Measurements from ENCODE around the gene B4GALT7.

B4GALT7 gene

DNA sequence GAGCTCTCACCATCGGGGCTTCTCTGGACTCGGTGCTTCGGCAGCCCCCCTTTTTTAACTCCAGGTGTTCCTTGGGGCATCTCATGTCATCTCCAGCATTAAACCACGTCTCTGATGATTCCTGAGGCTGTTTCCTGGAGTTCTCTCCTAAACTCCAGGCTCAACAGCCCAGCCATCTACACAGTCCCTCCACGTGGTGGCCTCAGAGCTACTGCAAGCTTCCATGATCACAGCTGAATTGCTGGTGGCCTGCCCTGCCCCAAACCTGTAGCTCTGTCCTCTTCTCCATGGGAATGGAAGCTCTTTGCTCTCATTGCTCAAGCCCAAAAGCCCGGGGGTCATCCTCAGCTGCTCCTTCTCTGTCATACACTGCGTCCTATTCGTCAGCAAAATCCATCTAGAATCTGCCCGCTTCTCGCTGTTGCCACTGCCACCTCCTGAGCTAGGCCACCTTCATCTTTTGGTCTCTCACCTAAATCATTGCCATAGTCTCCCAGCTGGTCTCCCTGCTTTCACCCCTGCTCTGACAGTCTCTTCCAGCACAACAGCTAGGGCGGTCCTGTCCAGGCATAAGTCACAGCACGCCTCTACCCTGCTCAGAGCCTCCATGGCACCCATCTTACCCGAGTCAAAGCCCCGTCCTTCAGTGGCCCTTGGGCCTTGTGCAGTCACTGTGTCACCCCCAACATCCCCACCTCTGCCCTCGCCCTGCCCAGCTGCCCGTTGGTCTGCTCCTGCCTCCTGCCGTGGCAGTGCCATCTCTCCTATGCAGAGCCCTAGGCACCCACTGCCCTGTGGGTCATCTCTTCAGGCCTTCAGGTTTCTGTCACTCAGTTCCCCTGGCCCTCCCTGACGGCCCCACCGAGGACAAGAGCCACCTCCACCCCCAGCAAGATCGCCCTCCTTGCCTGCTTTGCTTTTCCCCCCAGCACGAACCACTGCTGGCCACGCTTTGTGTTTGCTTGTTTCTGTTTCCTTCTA is 6.4 kb downstream of the B4GALT7 start:
- no peak overlapping the region for H2BK15ac ChIP-seq (ENCODE audit: low read length)
- peaks cover 8 to 12% of the 10 kb centered on the region in 2 donors for H3K4me1 ChIP-seq (ENCODE audit: control insufficient read depth in 2 of 2, insufficient read depth in 1 of 2, low read depth in 1 of 2, low read length in 2 of 2)
- no peak overlapping the region for H3K9ac ChIP-seq (ENCODE audit: low read depth, low read length, poor library complexity)
- no peak overlapping the region for H2BK5ac ChIP-seq (ENCODE audit: low read length)
- H3K27ac ChIP-seq (replicated peaks; ENCODE audit: low read length) = no peak overlapping the region
- DNase-seq (ENCODE audit: low spot score) = no peak
- no peak overlapping the region for H2BK120ac ChIP-seq (ENCODE audit: low read depth, low read length)
- H2AK5ac ChIP-seq (ENCODE audit: low read depth, low read length) = no peak overlapping the region
- no CpG with 5 or more reads among the region's 22 CpGs for WGBS, 2 donors (ENCODE audit: extremely low coverage in 2 of 2, insufficient read length in 2 of 2, insufficient replicate concordance in 1 of 2)
- H3K36me3 ChIP-seq (replicated peaks in 1 of 2; ENCODE audit: control insufficient read depth in 2 of 2, insufficient read depth in 2 of 2, low read length in 2 of 2) = peaks cover 25 to 41% of the 10 kb centered on the region in 2 donors
- no peaks in the 10 kb centered on the region for H3K27me3 ChIP-seq (ENCODE audit: control insufficient read depth in 3 of 3, insufficient read depth in 3 of 3, low read depth in 1 of 3, low read length in 3 of 3)
- H3K4ac ChIP-seq (ENCODE audit: low read length) = no peak overlapping the region
- no peak overlapping the region for H4K8ac ChIP-seq (ENCODE audit: low read depth, low read length)
- peak overlapping the region; percentile 68 for H3K23ac ChIP-seq (ENCODE audit: low read depth, low read length, poor library complexity)
- no peak overlapping the region for H2BK12ac ChIP-seq (ENCODE audit: low read length)
- H3K4me3 ChIP-seq (ENCODE audit: low read length in 2 of 2) = no peak overlapping the region
- peak overlapping the region; percentile 69 for H4K91ac ChIP-seq (ENCODE audit: low read depth, low read length, poor library complexity)
- H3K9me3 ChIP-seq (replicated peaks in 1 of 2; ENCODE audit: control insufficient read depth in 2 of 2, insufficient read depth in 1 of 2, low read depth in 1 of 2, low read length in 2 of 2) = peaks cover 0 to 5% of the 10 kb centered on the region in 2 donors
- H2AFZ ChIP-seq (ENCODE audit: low read length) = no peak overlapping the region
- H3K18ac ChIP-seq (ENCODE audit: low read length) = no peak overlapping the region
- no peaks in the 10 kb centered on the region for H3K79me1 ChIP-seq (ENCODE audit: low read depth, low read length)
- H3K14ac ChIP-seq (ENCODE audit: low read length) = no peak overlapping the region
- no peak overlapping the region for H3K4me2 ChIP-seq (ENCODE audit: insufficient read depth, low read length, poor library complexity, severe bottlenecking)

DNA sequence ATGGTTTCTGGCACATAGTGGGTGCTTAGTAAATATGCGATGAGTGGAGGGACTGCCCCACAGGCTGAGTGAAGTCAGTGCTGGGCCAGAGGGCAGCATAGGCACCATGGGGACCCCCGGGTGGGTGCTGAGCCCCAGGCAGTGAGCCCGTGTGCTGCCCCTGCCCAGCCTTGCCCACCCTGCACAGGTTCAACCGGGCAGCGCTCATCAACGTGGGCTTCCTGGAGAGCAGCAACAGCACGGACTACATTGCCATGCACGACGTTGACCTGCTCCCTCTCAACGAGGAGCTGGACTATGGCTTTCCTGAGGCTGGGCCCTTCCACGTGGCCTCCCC is 7.2 kb downstream of the B4GALT7 start:
- peak overlapping the region; percentile 52 for H3K18ac ChIP-seq (ENCODE audit: low read length)
- no CpG with 5 or more reads among the region's 11 CpGs for WGBS, 2 donors (ENCODE audit: extremely low coverage in 2 of 2, insufficient read length in 2 of 2, insufficient replicate concordance in 1 of 2)
- DNase-seq (ENCODE audit: low spot score) = no peak

GRCh38 chr5:177607452-177608192 is 7.7 kb downstream of the B4GALT7 start:
- Histone ChIP-seq H2AK5ac (ENCODE audit: low read depth, low read length) (peak overlapping the region; percentile 36), H3K23ac (ENCODE audit: low read depth, low read length, poor library complexity) (peak overlapping the region; percentile 34), H3K18ac (ENCODE audit: low read length) (peak overlapping the region; percentile 72), H3K4me1 (ENCODE audit: control insufficient read depth in 2 of 2, insufficient read depth in 1 of 2, low read depth in 1 of 2, low read length in 2 of 2) (peaks cover 8 to 12% of the 10 kb centered on the region in 2 donors), H3K27ac (replicated peaks; ENCODE audit: low read length) (no peak overlapping the region), H4K8ac (ENCODE audit: low read depth, low read length) (peak overlapping the region; percentile 9), H3K4ac (ENCODE audit: low read length) (peak overlapping the region; percentile 55), H3K9ac (ENCODE audit: low read depth, low read length, poor library complexity) (peak overlapping the region; percentile 90), H3K36me3 (replicated peaks in 1 of 2; ENCODE audit: control insufficient read depth in 2 of 2, insufficient read depth in 2 of 2, low read length in 2 of 2) (peaks cover 25 to 52% of the 10 kb centered on the region in 2 donors), H4K91ac (ENCODE audit: low read depth, low read length, poor library complexity) (peak overlapping the region; percentile 64), H2BK120ac (ENCODE audit: low read depth, low read length) (no peak overlapping the region), H2BK12ac (ENCODE audit: low read length) (peak overlapping the region; percentile 86), H3K4me3 (ENCODE audit: low read length in 2 of 2) (no peak overlapping the region), H2BK15ac (ENCODE audit: low read length) (no peak overlapping the region), H2AFZ (ENCODE audit: low read length) (peak overlapping the region; percentile 74), H2BK5ac (ENCODE audit: low read length) (peak overlapping the region; percentile 77), H3K14ac (ENCODE audit: low read length) (peak overlapping the region; percentile 84), H3K9me3 (replicated peaks in 1 of 2; ENCODE audit: control insufficient read depth in 2 of 2, insufficient read depth in 1 of 2, low read depth in 1 of 2, low read length in 2 of 2) (peaks cover 0 to 5% of the 10 kb centered on the region in 2 donors), H3K79me1 (ENCODE audit: low read depth, low read length) (no peaks in the 10 kb centered on the region), H3K27me3 (ENCODE audit: control insufficient read depth in 3 of 3, insufficient read depth in 3 of 3, low read depth in 1 of 3, low read length in 3 of 3) (no peaks in the 10 kb centered on the region), H3K4me2 (ENCODE audit: insufficient read depth, low read length, poor library complexity, severe bottlenecking) (no peak overlapping the region)
- DNase-seq (ENCODE audit: low spot score) = peak; percentile 66
- WGBS, 2 donors (ENCODE audit: extremely low coverage in 2 of 2, insufficient read length in 2 of 2, insufficient replicate concordance in 1 of 2) = no CpG with 5 or more reads among the region's 15 CpGs

More for the DNA sequence above, 7.2 kb downstream of the B4GALT7 start:
- Histone ChIP-seq H3K9ac (ENCODE audit: low read depth, low read length, poor library complexity) (peak overlapping the region; percentile 90), H3K79me1 (ENCODE audit: low read depth, low read length) (no peaks in the 10 kb centered on the region), H3K4me3 (ENCODE audit: low read length in 2 of 2) (no peak overlapping the region), H2AFZ (ENCODE audit: low read length) (peak overlapping the region; percentile 74), H3K27ac (replicated peaks; ENCODE audit: low read length) (no peak overlapping the region), H3K36me3 (replicated peaks in 1 of 2; ENCODE audit: control insufficient read depth in 2 of 2, insufficient read depth in 2 of 2, low read length in 2 of 2) (peaks cover 25 to 47% of the 10 kb centered on the region in 2 donors), H2AK5ac (ENCODE audit: low read depth, low read length) (peak overlapping the region; percentile 40), H4K91ac (ENCODE audit: low read depth, low read length, poor library complexity) (no peak overlapping the region), H3K23ac (ENCODE audit: low read depth, low read length, poor library complexity) (peak overlapping the region; percentile 34), H2BK12ac (ENCODE audit: low read length) (peak overlapping the region; percentile 30), H3K14ac (ENCODE audit: low read length) (peak overlapping the region; percentile 84), H3K9me3 (replicated peaks in 1 of 2; ENCODE audit: control insufficient read depth in 2 of 2, insufficient read depth in 1 of 2, low read depth in 1 of 2, low read length in 2 of 2) (peaks cover 0 to 5% of the 10 kb centered on the region in 2 donors), H2BK120ac (ENCODE audit: low read depth, low read length) (no peak overlapping the region), H3K4me1 (ENCODE audit: control insufficient read depth in 2 of 2, insufficient read depth in 1 of 2, low read depth in 1 of 2, low read length in 2 of 2) (peaks cover 8 to 12% of the 10 kb centered on the region in 2 donors), H2BK15ac (ENCODE audit: low read length) (no peak overlapping the region), H4K8ac (ENCODE audit: low read depth, low read length) (no peak overlapping the region), H3K4me2 (ENCODE audit: insufficient read depth, low read length, poor library complexity, severe bottlenecking) (no peak overlapping the region), H3K4ac (ENCODE audit: low read length) (peak overlapping the region; percentile 55), H3K27me3 (ENCODE audit: control insufficient read depth in 3 of 3, insufficient read depth in 3 of 3, low read depth in 1 of 3, low read length in 3 of 3) (no peaks in the 10 kb centered on the region), H2BK5ac (ENCODE audit: low read length) (peak overlapping the region; percentile 77)

Measured in neuronal stem cell (in vitro differentiated cells).